C4-2B (cell line): ENCODE results near the gene FOXO1.
"Not testable (repeated sequence)": the region's sequence is repeated elsewhere in the genome, so short reads cannot be mapped to it uniquely, and the experiment has no call there.

ENCODE experiments used
- H3K27ac ChIP-seq: fragments of 450-650 bp; 2 replicates; pipeline ENCODE4 v1.5.1; 2017
- CTCF ChIP-seq: fragments of 450-650 bp; conservative IDR thresholded peaks from 2 replicates; pipeline ENCODE4 v1.5.1; 2017; ENCODE audit warnings: mild to moderate bottlenecking
- ZFX ChIP-seq: fragments of 450-650 bp; IDR thresholded peaks from 2 replicates; pipeline ENCODE4 v1.6.1; 2017

The FOXO1 gene

DNA sequence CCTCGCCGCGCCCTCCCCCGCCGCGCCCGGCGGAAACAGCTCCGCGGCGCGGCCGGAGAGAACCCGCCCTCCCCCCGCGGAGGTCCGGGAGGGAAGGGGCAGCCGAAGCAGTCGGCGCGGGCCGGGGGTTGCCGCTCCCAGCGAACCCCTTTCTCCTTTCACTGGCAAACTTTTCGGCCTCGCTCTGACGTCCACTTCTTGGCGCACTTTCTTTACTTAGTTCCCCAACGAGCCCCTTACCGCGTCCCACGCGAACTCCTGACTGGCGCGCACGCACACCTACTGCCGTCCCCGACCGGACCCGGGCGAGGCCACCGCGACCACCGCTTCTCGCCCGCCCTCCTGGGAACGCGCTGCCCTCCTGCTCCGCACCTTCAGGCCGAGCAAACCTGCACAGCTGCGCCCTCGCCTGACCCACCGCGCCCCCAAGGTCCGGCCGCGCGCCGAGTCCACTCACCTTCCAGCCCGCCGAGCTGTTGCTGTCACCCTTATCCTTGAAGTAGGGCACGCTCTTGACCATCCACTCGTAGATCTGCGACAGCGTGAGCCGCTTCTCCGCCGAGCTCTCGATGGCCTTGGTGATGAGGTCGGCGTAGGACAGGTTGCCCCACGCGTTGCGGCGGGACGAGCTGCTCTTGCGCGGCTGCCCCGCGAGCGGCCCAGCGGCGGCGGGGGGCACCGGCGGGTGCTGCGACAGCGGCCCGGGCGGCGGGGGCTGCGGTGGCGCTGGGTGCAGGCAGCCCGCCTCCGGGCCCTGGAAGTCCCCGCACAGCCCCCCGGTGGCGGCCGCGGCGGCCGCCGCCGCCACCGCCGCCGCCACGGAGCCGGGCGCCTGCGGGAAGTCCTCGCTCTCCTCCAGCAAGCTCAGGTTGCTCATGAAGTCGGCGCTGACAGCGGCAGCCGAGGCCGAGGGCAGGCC is 1.1 kb downstream of the FOXO1 start:
- peak overlapping the region; percentile 58 for H3K27ac ChIP-seq
- TF ChIP-seq ZFX: no peak
- TF ChIP-seq CTCF: peak; percentile 4; the same call in 1 of the 2 replicates

- TF ChIP-seq CTCF: no peak
- TF ChIP-seq ZFX: no peak
- H3K27ac ChIP-seq: peak overlapping the region; percentile 58
These were observed 1.9 kb downstream of the FOXO1 start for GRCh38 chr13:40664350-40665125.

DNA sequence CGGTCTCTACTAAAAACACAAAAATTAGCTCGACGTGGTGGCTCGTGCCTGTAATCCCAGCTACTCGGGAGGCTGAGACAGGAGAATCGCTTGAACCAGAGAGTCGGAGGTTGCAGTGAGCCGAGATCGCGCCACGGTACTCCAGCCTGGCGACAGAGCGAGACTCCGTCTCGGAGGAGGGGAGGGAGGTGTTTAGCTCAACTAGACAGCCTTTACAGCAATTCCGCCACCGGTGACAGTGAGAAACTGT is 2.4 kb downstream of the FOXO1 start:
- H3K27ac ChIP-seq: not testable (repeated sequence)

GRCh38 chr13:40662866-40663265 is 3.6 kb downstream of the FOXO1 start:
- no peak for TF ChIP-seq ZFX
- no peak for TF ChIP-seq CTCF
- H3K27ac ChIP-seq: no peak overlapping the region

DNA sequence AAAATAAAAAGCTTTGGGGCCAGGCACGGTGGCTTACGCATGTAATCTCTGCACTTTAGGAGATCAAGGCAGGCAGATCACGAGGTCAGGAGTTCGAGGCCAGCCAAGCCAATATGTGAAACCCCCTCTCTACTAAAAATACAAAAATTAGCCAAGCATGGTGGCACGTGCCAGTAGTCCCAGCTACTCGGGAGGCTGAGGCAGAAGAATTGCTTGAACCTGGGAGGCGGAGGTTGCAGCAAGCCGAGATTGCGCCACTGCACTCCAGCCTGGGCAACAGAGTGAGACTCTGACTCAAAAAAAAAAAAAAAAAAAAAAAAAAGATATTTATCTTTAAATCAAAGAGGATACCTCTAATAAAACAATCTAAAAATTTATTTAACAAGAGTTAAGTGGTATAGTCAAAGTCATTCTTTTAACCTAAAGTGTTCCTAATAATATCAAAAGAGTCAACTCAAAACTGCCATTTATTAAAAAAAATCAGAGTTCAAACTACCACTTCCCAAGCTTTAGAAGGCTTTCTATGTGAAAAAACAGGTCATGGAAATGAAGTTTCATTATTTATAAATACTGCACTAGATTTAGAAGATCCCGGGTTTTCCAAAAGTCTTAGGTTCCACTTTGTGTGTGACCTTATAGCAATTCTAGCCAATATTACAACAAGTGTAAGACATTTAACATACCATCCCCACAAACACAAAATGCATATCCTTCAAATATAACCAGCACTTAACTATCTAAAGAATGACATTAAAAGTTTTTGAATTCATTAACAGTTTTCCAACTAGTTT is 4.4 kb downstream of the FOXO1 start:
- H3K27ac ChIP-seq: no peak overlapping the region
- no peak for TF ChIP-seq ZFX
- no peak for TF ChIP-seq CTCF

GRCh38 chr13:40660692-40661091 is 5.7 kb downstream of the FOXO1 start:
- no peak for TF ChIP-seq CTCF
- TF ChIP-seq ZFX: no peak
- no peak overlapping the region for H3K27ac ChIP-seq

DNA sequence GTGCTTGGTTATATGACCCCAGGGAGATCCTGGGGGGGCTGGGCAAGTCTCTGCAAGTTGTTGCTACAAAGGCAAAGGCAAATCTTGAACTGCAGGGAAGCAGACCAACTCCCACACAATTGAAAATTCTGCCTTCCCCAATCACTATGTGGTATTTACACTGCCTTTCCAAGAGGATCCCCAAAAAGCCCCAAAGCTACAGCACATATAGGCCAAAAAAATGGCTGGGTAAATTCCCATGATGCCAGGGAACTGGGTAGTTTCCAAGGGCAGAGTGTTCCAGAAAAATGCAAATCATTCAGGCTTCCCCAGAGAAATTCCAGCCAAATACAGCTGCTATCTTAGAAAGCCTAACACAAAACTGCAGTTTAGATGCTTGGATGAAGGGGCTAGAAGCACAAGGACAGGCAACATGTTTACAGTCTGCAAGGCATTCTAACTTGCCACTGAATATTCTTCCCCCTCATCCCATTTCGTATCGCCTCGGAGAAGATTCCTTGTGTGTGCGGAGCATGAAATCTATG is 6.2 kb downstream of the FOXO1 start:
- no peak for TF ChIP-seq ZFX
- no peak for TF ChIP-seq CTCF
- H3K27ac ChIP-seq: no peak overlapping the region
